Measurements from ENCODE around the gene TSPAN18. TPM values are rescaled to one million over a fixed set of nuclear protein-coding genes. Genes with fewer than 3 reads are reported as not detected.
A peak's percentile ranks its signal among the peaks of the same experiment; 100 is the strongest.

The TSPAN18 gene
- total RNA-seq, 4 donors from 2014 or later, result 3.6 to 12.4 (median 8.2) TPM

GRCh38 chr11:44727114-44727372 is 281 bp downstream of the TSPAN18 start:
- no peaks in the 10 kb centered on the region for H3K27me3 ChIP-seq
- peaks cover 16 to 44% of the 10 kb centered on the region in 2 donors for H3K4me1 ChIP-seq
- intact Hi-C loops (cut with DNase I), result loop anchor here (5.0 to 10.0 kb wide), 2 partner anchors 102 to 170 kb away; no protein-coding TSS in a partner anchor
- H3K4me3 ChIP-seq (replicated peaks in 1 of 3), result peak overlapping the region; percentile 28 to 85 (median 40)
- DNase-seq, result no peak
- peak overlapping the region in 1 of 3 donors; percentile 81 for H3K27ac ChIP-seq
- H3K36me3 ChIP-seq, result no peaks in the 10 kb centered on the region
- no peaks in the 10 kb centered on the region for H3K9me3 ChIP-seq
- WGBS, 2 donors, result no CpG with 5 or more reads among the region's 45 CpGs
- TF ChIP-seq POLR2A (IDR thresholded peaks at IDR 0.05) (no peak), CTCF (IDR thresholded peaks at IDR 0.05) (no peak)

GRCh38 chr11:44727373-44728287 is 868 bp downstream of the TSPAN18 start:
- Histone ChIP-seq H3K36me3 (no peaks in the 10 kb centered on the region), H3K4me1 (peaks cover 16 to 43% of the 10 kb centered on the region in 2 donors), H3K9me3 (no peaks in the 10 kb centered on the region), H3K27ac (peak overlapping the region in 2 of 3 donors; percentile 65 to 81), H3K27me3 (no peaks in the 10 kb centered on the region), H3K4me3 (replicated peaks in 1 of 3) (peak overlapping the region; percentile 28 to 85 (median 40))
- TF ChIP-seq CTCF (IDR thresholded peaks at IDR 0.05) (peak; percentile 64 to 95 (median 84)), POLR2A (IDR thresholded peaks at IDR 0.05) (no peak)
- intact Hi-C loops (cut with DNase I), result loop anchor here (5.0 to 10.0 kb wide), 2 partner anchors 103 to 170 kb away; no protein-coding TSS in a partner anchor
- WGBS, 2 donors, result 0 to 3% methylated on average over 25 to 39 of the region's 70 CpGs
- DNase-seq, result peak; percentile 76

GRCh38 chr11:44728491-44728910 is 1.7 kb downstream of the TSPAN18 start:
- TF ChIP-seq POLR2A (IDR thresholded peaks at IDR 0.05) (no peak), CTCF (IDR thresholded peaks at IDR 0.05) (no peak)
- no peaks in the 10 kb centered on the region for H3K27me3 ChIP-seq
- 67 to 70% methylated on average over 6 of the region's 6 CpGs for WGBS, 2 donors
- H3K4me3 ChIP-seq (replicated peaks in 1 of 3), result no peak overlapping the region
- intact Hi-C loops (cut with DNase I), result loop anchor here (5.0 to 10.0 kb wide), 2 partner anchors 104 to 169 kb away; no protein-coding TSS in a partner anchor
- no peak for DNase-seq
- no peaks in the 10 kb centered on the region for H3K9me3 ChIP-seq
- no peak overlapping the region for H3K27ac ChIP-seq
- H3K4me1 ChIP-seq, result peaks cover 16 to 44% of the 10 kb centered on the region in 2 donors
- no peaks in the 10 kb centered on the region for H3K36me3 ChIP-seq

- H3K27ac ChIP-seq, result peak overlapping the region in 1 of 3 donors; percentile 18
- 45 to 69% methylated on average over 2 of the region's 2 CpGs for WGBS, 2 donors
- TF ChIP-seq CTCF (IDR thresholded peaks at IDR 0.05) (no peak), POLR2A (IDR thresholded peaks at IDR 0.05) (no peak)
- H3K9me3 ChIP-seq, result no peaks in the 10 kb centered on the region
- DNase-seq, result no peak
- H3K4me1 ChIP-seq, result peaks cover 16 to 49% of the 10 kb centered on the region in 2 donors
- H3K4me3 ChIP-seq (replicated peaks in 1 of 3), result no peak overlapping the region
- H3K27me3 ChIP-seq, result no peaks in the 10 kb centered on the region
- intact Hi-C loops (cut with DNase I), result loop anchor here (5.0 to 10.0 kb wide), 2 partner anchors 104 to 168 kb away; no protein-coding TSS in a partner anchor
- no peaks in the 10 kb centered on the region for H3K36me3 ChIP-seq
Observed at GRCh38 chr11:44729063-44729462, 2.3 kb downstream of the TSPAN18 start.

- H3K27me3 ChIP-seq, result no peaks in the 10 kb centered on the region
- H3K4me3 ChIP-seq (replicated peaks in 1 of 3), result no peak overlapping the region
- H3K4me1 ChIP-seq, result peaks cover 16 to 54% of the 10 kb centered on the region in 2 donors
- WGBS, 2 donors, result 68 to 71% methylated on average over 3 of the region's 3 CpGs
- H3K27ac ChIP-seq, result peak overlapping the region in 1 of 3 donors; percentile 18
- no peak for DNase-seq
- H3K36me3 ChIP-seq, result no peaks in the 10 kb centered on the region
- intact Hi-C loops (cut with DNase I), result loop anchor here (5.0 to 10.0 kb wide), 2 partner anchors 105 to 168 kb away; no protein-coding TSS in a partner anchor
- no peaks in the 10 kb centered on the region for H3K9me3 ChIP-seq
- TF ChIP-seq CTCF (IDR thresholded peaks at IDR 0.05), result no peak
Observed at GRCh38 chr11:44729713-44730112, 3.0 kb downstream of the TSPAN18 start.

Measured in thyroid gland (tissue), 4 donors.